GM23248 (cell line): Measurements from ENCODE around the gene ZNF860.
"Not testable (repeated sequence)": the region's sequence is repeated elsewhere in the genome, so short reads cannot be mapped to it uniquely, and the experiment has no call there.

ENCODE experiments used
- EZH2 ChIP-seq: fragments of 200-600 bp; sonication (generic); IDR thresholded peaks from 2 replicates; pipeline ENCODE4 v1.6.1; 2018; ENCODE audit warnings: antibody characterized with exemption, mild to moderate bottlenecking; ENCODE audit not compliant: insufficient read depth, poor library complexity, severe bottlenecking
- EZH2phosphoT487 ChIP-seq: fragments of 200-600 bp; sonication (generic); IDR thresholded peaks from 2 replicates; pipeline ENCODE4 v1.6.1; 2018; ENCODE audit warnings: antibody characterized with exemption, moderate library complexity, mild to moderate bottlenecking, low read depth; ENCODE audit not compliant: insufficient read depth

GRCh38 chr3:32010699-32011098 is 29.1 kb downstream of the ZNF860 start:
- not testable (repeated sequence) for TF ChIP-seq EZH2, EZH2phosphoT487
